Measurements from ENCODE around the gene CACNA1C.

DNA sequence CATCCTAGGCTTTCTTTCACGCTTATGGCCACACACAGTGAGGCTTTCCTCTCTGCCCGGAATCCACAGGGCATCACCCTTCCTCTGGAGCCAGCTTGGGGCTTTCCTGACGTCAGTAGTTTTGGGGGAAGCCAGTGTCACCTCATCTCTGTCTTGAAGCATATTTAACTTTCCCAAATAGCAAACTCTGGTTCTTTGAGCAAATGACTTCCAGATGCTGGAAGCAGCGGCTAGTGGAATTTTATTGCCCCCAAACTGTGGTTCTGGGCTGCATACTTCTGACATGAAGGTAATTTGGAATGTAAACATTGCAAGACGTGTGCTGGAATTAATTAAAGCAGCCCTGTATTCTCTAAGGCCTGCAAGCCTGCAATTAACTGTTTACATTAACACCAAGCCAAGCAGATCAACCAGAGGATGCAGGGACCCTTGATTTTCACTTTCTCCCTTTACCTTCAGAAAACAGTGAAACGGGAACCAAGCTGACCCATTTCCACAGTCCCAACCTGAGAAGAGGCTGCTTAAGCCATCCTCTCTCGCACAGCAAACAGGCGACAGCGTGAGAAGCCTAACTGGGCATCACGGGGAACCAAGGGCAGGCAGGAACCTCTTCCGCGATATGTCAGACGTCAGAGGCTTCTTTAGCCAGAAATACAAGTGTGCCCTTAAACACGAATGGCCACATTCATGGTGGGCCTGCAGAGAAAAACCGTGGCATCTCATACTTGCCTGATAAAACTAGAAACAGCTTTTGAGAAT lies 258.4 kb downstream of the CACNA1C start:
- no peak for TF ChIP-seq CTCF (conservative IDR thresholded peaks at IDR 0.05 in 1 of 2, IDR thresholded peaks at IDR 0.05 in 1 of 2; ENCODE audit: extremely low read depth in 1 of 2, insufficient read depth in 1 of 2, low read depth in 1 of 2, low read length in 2 of 2)
- TF ChIP-seq EZH2 (IDR thresholded peaks at IDR 0.05; ENCODE audit: borderline replicate concordance, low read length), result no peak
